ENCODE measurements around the gene ZNF532. TPM values are rescaled to one million over a fixed set of nuclear protein-coding genes. Genes with fewer than 3 reads are reported as not detected.

ZNF532 gene
- total RNA-seq, 1 experiment from 2014 or later, result 258 TPM

DNA sequence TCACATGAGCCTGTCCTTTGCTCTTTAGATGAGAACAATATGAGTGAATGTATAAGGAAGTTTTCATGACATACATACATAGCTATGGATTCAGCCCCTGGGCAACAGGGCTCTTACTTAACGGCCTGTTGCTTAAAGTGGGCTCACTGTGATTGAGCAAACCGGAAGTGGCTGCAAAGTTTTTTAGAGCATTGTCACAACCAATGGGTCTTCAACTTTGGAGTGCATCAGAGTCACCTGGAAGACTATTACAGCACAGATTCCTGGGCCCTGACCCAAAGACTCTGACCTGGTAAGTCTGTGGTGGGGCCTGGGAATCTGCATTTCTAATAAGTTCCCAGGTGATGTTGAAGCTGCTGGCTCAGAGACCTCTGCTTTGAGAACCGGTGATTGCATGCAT is 168.7 kb downstream of the ZNF532 start:
- Histone ChIP-seq H2AFZ (ENCODE audit: low read length) (no peak overlapping the region), H3K23ac (ENCODE audit: insufficient read length, low read depth, low read length) (no peak overlapping the region)

More for the DNA sequence above, 168.7 kb downstream of the ZNF532 start:
- no peak overlapping the region for H3K27ac ChIP-seq (ENCODE audit: insufficient read length, low read depth, low read length)
- H2AK5ac ChIP-seq (ENCODE audit: insufficient read length, low read length), result no peak overlapping the region
- Mint-ChIP-seq H3K36me3 (ENCODE audit: insufficient read depth in 1 of 3, low read depth in 3 of 3) (no peaks in the 10 kb centered on the region), H3K27me3 (ENCODE audit: low read depth) (no peaks in the 10 kb centered on the region), H3K9me3 (no peaks in the 10 kb centered on the region), H3K4me1 (peaks cover 8 to 12% of the 10 kb centered on the region in 2 experiments), H3K27ac (no peak overlapping the region; a peak in 1 of 7 replicates), H3K4me3 (no peak overlapping the region)
- no peak overlapping the region for H2BK5ac ChIP-seq (ENCODE audit: insufficient read length, low read length)
- no peak overlapping the region for H2BK20ac ChIP-seq (ENCODE audit: low read depth, low read length, poor library complexity, severe bottlenecking)
- H3K4ac ChIP-seq (ENCODE audit: low read depth, low read length), result no peak overlapping the region
- no peaks in the 10 kb centered on the region for H3K4me1 ChIP-seq (ENCODE audit: insufficient read depth, low read length)
- no peak overlapping the region for H2BK120ac ChIP-seq (ENCODE audit: low read depth, low read length, poor library complexity, severe bottlenecking)
- DNase-seq, result no peak
- H3K9me3 ChIP-seq (ENCODE audit: control insufficient read depth, low read depth, low read length), result no peaks in the 10 kb centered on the region
- H4K20me1 ChIP-seq (ENCODE audit: control insufficient read depth, insufficient read depth, insufficient read length), result no peaks in the 10 kb centered on the region
- H3T11ph ChIP-seq (ENCODE audit: low read length), result no peak overlapping the region
- H3K79me1 ChIP-seq (ENCODE audit: insufficient read depth, low read depth, low read length, poor library complexity, severe bottlenecking), result no peaks in the 10 kb centered on the region
- H3K79me2 ChIP-seq (ENCODE audit: insufficient read depth, low read length), result no peaks in the 10 kb centered on the region
- H3K56ac ChIP-seq (ENCODE audit: insufficient read length, low read depth, low read length), result no peak overlapping the region
- no peak overlapping the region for H2BK12ac ChIP-seq (ENCODE audit: insufficient read length, low read depth, low read length)
- no peak overlapping the region for H3K4me2 ChIP-seq (ENCODE audit: insufficient read depth, insufficient read length, low read length)
- TF ChIP-seq, protein P1, sequence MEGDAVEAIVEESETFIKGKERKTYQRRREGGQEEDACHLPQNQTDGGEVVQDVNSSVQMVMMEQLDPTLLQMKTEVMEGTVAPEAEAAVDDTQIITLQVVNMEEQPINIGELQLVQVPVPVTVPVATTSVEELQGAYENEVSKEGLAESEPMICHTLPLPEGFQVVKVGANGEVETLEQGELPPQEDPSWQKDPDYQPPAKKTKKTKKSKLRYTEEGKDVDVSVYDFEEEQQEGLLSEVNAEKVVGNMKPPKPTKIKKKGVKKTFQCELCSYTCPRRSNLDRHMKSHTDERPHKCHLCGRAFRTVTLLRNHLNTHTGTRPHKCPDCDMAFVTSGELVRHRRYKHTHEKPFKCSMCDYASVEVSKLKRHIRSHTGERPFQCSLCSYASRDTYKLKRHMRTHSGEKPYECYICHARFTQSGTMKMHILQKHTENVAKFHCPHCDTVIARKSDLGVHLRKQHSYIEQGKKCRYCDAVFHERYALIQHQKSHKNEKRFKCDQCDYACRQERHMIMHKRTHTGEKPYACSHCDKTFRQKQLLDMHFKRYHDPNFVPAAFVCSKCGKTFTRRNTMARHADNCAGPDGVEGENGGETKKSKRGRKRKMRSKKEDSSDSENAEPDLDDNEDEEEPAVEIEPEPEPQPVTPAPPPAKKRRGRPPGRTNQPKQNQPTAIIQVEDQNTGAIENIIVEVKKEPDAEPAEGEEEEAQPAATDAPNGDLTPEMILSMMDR (conservative IDR thresholded peaks at IDR 0.05), result no peak
- H4K8ac ChIP-seq (replicated peaks; ENCODE audit: insufficient read length, low read depth, low read length), result no peak overlapping the region
- H3K23me2 ChIP-seq (ENCODE audit: insufficient read length, low read depth, low read length, poor library complexity, severe bottlenecking), result no peaks in the 10 kb centered on the region
- H3K27me3 ChIP-seq (ENCODE audit: insufficient read depth, low read length), result no peaks in the 10 kb centered on the region
- no peak overlapping the region for H2BK15ac ChIP-seq (ENCODE audit: low read depth, low read length)
- WGBS (ENCODE audit: extremely low coverage, insufficient read length, low lambda C conversion rate), result no CpG with 5 or more reads among the region's 3 CpGs
- no peak overlapping the region for H4K5ac ChIP-seq (ENCODE audit: insufficient read length, low read depth, low read length)
- no peak overlapping the region for H3K18ac ChIP-seq (ENCODE audit: insufficient read length, low read depth, low read length)
- H3K14ac ChIP-seq (ENCODE audit: insufficient read depth, low read length), result no peak overlapping the region
- no peak overlapping the region for H3K9ac ChIP-seq (ENCODE audit: extremely low read depth, insufficient read length, low read length)
- no peak overlapping the region for H4K91ac ChIP-seq (ENCODE audit: insufficient read length, low read depth, low read length)

Data from H9 (cell line).